HG03565 (cell line): ENCODE data around the gene RBMS3.

Experiments
- ATAC-seq: cut with Tn5 transposase; IDR thresholded peaks from one replicate; pipeline ENCODE4 v1.9.1; 2021; ENCODE audit warnings: mild to moderate bottlenecking, moderate library complexity; ENCODE audit not compliant: unreplicated experiment

RBMS3 gene

GRCh38 chr3:29701326-29701983 lies 420.6 kb downstream of the RBMS3 start:
- ATAC-seq = no peak

- ATAC-seq = no peak
Measured at GRCh38 chr3:29705906-29706844, 425.3 kb downstream of the RBMS3 start.

- no peak for ATAC-seq
Measured at GRCh38 chr3:29708884-29709283, 428.0 kb downstream of the RBMS3 start.

DNA sequence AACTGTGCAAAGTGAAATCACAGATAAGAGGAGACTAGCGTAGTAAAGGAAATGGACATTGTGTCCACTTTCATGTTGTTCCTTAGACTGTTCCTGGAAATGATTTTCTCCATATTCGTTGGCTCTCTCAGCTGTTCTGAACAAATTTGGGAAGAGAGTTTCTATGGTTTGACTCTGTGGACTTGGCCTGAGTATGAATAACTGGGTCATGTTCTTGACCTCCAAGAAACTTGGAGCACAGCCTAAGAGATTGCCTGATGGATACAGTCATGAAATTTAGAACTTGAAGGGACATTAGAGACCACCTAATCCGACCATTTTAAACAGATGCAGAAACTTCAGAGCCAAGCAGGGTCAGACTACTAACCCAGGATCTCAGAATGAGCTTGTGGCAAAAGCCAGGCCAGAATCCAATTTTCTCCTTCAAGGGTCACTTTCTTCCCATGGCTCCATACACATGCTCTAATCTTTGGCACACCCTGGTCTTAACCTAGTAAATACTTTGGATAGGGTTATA lies 430.4 kb downstream of the RBMS3 start:
- no peak for ATAC-seq

- no peak for ATAC-seq
Measured at GRCh38 chr3:29716213-29716612, 435.3 kb downstream of the RBMS3 start.

DNA sequence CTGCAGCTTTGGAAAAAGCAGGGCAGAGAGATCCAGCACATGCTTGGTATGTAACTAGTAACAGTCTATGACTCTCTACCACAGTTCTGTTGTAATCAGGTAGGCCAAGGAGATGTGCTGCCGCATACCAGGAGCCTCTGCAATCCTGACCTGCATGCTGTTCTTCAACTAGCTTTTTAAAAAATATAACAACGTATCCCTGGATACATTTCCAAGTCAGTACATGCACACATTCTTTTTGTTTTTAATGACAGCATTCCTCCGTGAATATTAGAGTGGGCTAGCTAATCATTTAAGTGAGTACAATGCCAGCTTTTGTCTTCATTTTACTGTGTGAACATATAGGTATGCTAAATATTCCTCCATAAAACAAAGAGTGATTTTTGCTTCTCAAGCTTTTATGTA lies 437.8 kb downstream of the RBMS3 start:
- no peak for ATAC-seq

DNA sequence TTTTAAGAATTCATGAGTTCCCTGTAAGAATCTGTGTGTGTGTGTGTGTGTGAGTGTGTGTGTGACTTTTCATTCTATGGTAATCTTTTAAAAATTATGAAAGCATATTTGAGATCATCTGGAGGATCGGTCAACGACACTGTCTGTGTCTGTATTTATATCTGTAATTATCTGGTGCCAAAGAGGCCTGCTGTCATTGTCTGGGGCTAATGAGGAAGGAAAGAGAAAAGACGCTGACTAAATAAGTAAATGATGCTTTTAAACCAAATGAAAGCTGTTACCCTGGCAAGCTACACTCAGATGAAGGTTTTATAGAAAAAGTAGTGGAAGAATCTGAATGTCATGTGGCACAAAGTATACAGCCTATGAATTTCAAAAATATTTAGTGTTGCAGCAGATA lies 439.8 kb downstream of the RBMS3 start:
- ATAC-seq = no peak

DNA sequence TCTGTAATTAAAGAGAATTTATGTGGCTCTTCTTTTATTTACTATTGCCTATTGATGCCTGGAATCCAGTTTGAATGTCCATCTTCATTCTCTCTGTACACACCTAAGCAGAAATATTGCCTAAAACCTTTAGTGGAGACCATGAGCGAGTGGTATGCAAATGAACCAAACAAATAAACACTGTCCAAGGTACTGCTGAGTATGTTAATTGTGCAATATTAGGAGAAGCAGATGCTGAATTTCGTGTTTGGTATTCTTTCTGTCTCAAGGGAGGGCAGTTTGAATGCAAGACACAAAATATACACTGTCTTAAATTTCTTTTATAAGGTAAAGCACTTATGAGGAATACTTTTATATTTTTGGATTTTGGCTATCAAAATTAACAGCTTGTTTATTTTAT lies 440.9 kb downstream of the RBMS3 start:
- no peak for ATAC-seq

DNA sequence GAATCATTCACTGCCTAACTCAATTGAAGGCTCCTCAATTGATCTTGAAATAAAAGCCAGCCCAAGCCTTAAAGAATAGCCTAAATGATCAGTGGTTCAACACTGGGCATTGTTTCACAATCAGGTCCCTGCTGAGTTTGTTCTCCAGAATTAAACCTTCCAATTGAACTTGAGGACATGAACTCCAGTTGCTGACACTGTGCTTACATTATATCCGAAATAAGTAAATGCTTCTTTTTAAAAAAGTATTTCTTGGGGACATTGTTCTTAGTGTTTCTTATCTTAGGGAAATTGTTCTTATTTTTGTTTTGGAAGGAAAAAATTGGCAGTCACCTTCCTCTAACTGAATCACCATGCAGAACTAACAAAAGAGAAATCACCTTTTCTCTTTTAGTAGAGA lies 450.2 kb downstream of the RBMS3 start:
- no peak for ATAC-seq

DNA sequence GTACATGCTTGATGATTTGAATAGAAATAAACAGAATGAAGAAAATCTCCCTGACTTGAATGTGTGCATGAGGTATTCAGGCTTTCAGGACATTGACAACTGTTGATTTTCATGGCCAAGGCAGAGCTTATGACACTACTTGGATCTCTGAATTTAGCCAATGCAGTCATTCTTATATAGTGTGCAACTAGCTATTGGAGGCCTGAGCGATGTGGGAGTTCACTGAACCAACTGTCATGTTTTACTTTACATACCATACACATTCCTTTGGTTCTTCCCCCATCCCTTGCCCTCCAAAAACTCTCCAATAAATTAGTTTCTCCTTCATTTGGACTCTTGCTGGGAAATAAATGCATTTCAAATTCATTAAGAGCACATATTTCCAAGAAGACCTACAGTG lies 460.4 kb downstream of the RBMS3 start:
- ATAC-seq = no peak

DNA sequence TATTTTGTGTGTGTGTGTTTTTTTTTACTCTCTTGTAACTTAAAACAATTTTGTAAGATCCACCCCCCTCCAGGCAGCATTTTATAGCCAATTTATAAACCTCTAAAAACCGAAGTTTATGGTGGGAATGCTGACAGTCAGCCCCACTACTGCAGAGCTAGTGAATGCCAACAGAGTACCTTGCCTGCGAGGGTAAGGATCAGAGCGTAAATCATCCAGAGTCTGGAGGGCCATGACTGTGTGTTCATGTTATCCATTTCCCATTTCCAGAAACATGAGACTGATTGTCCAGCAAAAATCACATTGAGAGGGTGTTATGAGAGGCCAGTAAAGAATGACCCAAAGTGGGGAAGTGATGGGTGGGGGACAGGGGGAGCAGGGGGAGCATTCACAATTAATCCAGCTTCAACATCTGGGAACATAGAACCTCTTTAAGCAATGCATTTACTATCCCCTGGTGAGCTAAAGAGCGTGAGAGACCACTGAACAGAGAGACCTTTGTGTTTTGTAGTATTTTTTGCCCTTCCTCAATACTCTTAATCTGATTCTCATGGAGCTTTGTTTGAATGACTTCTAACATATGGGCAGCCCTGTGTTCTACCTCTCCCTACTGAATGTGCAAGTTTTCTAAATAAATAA lies 464.5 kb downstream of the RBMS3 start:
- ATAC-seq = no peak

DNA sequence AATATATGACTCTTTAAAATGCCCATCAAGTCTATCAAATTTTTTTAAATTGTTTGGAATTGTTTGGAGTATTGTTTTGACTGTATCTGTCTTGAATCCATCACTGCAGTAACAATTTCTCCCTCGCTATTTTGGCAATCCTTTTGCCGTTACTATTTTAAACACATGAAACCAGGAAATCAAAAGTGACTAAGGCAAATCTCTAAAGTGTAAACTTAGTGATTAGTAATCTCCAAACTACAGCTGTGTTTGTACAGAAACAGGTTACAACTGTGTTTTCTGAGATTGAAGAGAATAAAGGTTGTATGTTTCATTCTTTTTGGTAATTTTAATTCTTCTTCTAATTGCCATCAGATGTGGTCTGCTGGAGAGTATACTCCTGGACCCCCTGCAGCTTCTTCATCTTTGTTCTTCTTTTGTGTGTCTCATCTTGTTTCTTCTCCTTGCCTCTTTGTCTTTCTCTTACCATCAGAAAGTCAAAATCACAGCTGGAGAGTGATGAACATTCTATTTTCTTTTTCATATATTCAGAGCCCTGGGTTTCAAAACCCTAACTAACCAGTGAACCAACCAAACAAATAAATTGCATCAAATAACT lies 465.4 kb downstream of the RBMS3 start:
- ATAC-seq = no peak

DNA sequence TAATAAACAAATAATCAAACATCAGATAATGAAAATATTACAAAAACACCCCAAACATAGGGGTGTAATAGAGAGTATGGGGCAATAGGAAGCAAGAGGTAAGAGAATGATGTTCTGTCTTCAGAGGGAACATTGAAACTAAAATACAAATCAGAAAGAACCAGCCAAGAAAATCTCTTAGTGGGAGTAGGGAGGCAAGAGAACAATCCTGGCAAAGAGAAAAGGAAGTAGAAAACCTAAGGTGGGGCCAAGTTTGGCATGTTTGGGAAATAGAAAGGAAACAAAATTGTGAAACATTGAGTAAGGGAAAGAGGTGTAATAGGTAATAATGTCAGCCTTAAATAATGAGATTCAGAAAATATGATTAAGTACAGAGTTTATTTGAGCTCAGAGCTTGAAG lies 467.1 kb downstream of the RBMS3 start:
- no peak for ATAC-seq

GRCh38 chr3:29751647-29752314 lies 470.9 kb downstream of the RBMS3 start:
- ATAC-seq = no peak

- peak; percentile 62 for ATAC-seq
Measured at GRCh38 chr3:29754346-29754745, 473.5 kb downstream of the RBMS3 start.

DNA sequence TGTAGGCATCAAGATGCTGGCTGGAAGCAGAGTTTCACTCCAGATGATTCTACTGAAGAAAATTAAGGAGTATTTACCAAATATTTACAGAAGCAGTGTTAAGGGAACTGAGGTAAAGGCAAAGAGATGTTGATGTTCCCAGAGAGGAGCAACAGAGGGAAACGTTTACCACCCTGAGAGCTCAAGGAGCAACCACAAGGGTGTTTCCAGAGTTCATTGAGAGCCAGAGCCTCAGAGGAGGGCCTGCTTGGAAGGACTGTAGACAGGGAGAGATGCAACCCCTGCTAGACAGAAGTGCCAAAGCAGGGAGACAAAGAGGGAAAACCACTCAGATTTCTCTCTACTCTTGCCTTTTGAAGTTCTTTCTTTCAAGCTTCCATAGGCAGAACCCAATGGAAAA lies 474.5 kb downstream of the RBMS3 start:
- ATAC-seq = no peak

GRCh38 chr3:29757054-29757777 lies 476.3 kb downstream of the RBMS3 start:
- no peak for ATAC-seq

- no peak for ATAC-seq
Measured at GRCh38 chr3:29758108-29758433, 477.2 kb downstream of the RBMS3 start.

DNA sequence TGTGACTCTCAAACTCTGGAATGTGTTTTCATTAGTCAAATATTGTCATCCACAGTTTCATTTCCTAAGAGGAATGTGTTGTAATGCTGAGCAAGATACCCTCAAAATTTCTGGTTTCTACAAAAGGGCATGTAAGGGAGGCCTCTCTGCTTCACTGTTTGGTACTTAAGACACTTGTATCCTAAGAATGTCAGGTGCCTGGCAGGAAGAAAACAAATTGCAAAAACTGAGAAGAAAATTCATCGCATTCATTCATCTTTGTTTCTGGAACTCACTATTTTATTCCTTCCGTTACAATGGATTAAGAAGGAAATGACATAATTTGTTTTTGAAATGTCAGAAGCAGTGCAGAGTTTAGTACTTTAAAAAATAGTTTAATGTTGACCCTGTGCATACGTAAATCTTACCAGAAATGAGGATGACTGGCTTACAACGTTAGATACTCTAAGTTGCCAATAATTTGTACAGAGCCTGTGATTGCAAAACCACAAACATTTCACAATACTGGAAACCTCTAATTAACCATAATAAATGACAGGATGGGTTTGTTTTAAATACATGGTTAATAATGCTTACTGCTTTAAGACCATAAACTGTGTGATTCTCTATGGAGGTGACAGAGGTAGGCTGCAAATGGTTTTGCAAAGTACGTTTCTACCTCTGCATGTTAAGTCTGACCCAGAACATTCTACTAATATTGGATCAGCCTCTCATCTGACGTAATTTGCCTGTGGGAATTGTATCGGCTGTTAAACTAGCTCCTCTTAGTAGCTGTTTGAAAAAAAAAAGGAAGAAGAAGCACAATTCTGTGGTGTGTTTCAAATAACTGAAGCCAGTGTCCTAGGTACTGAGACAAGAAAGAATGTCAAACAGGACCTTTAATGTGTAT lies 477.8 kb downstream of the RBMS3 start:
- ATAC-seq = no peak
